ENCODE measurements around the gene CNN2. TPM values are rescaled to one million over a fixed set of nuclear protein-coding genes. Genes with fewer than 3 reads are reported as not detected.

Gene CNN2
- total and polyA plus RNA-seq, 2 of the 8 experiments (the other 6 are each of a cell fraction or from before 2014, with no cell fraction given), result 189 to 551 TPM

DNA sequence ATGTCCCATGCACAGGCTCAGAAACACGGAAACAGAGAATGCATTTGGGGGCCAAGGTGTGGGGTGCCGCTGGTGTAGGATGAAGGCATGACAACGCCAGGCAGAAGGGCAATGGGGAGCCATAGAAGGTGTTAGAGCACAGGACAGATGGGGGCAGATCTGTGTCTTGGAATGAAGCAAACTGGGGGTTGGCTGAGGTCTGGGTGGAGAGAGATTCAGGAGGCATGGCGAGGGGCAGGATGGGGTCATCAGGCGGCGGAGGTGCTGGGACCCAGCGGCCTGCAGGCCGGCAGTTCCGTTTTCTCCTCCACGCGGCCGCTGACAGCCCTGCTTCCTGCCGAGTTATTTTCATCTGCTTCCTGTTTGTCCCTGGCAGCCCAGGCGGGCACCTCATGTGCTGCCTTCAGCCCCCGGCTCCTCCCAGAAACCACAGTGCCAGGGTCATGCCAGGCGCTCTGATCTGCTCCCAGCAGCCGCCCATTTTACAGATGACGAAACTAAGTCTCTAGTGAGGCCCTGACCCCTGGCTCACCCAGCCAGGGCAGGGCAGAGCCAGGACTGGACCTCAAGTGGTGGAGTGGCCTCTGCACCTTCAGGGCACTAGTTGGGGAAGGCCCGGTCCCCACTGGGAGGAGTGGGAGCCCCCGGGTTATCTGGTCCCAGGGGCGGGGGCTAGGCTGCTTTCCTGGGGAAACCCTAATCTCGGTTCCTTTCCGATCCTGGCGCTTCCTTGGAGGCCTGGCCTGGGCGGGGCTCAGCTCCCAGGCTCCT, 42.8 kb downstream of the CNN2 start (continued):
- TF ChIP-seq SIX5 (IDR thresholded peaks at IDR 0.05; ENCODE audit: low read depth, low read length) (no peak), GTF2F1 (IDR thresholded peaks at IDR 0.05; ENCODE audit: borderline replicate concordance, low read depth, low read length) (no peak), RNF2 (IDR thresholded peaks at IDR 0.05; ENCODE audit: borderline replicate concordance, low read depth, low read length, missing control alignments, poor library complexity, severe bottlenecking) (no peak), CTBP2 (IDR thresholded peaks at IDR 0.05; ENCODE audit: borderline replicate concordance, insufficient read depth, insufficient read length, low read length) (no peak), GABPA (IDR thresholded peaks at IDR 0.05; ENCODE audit: borderline replicate concordance, insufficient read depth, low read length) (no peak), TEAD4 (IDR thresholded peaks at IDR 0.05; ENCODE audit: low read depth, low read length) (no peak), RAD21 (IDR thresholded peaks at IDR 0.05 in 1 of 2, conservative IDR thresholded peaks at IDR 0.05 in 1 of 2; ENCODE audit: low read depth in 2 of 2, low read length in 2 of 2) (no peak), CHD2 (IDR thresholded peaks at IDR 0.05; ENCODE audit: low read length) (no peak), TAF1 (IDR thresholded peaks at IDR 0.05; ENCODE audit: low read depth, low read length) (no peak)

All from H1 (cell line).